A673 (cell line): ENCODE data around the gene CDYL2.

Experiments used
- EZH2 ChIP-seq: fragments of 200-600 bp; sonication (generic); IDR thresholded peaks from 2 replicates; pipeline ENCODE4 v1.6.1; 2017; ENCODE audit warnings: borderline replicate concordance, low read depth, mild to moderate bottlenecking, mixed read lengths, antibody characterized with exemption, low read length; ENCODE audit not compliant: poor library complexity, severe bottlenecking
- TF ChIP-seq, protein P1 (sequence below): fragments of 300-800, 200-600 bp; sonication (generic); conservative IDR thresholded peaks from 2 replicates; pipeline ENCODE4 v1.5.1; 2017; ENCODE audit warnings: low read depth, mild to moderate bottlenecking, antibody characterized with exemption, low read length, moderate library complexity, mixed read lengths

DNA sequence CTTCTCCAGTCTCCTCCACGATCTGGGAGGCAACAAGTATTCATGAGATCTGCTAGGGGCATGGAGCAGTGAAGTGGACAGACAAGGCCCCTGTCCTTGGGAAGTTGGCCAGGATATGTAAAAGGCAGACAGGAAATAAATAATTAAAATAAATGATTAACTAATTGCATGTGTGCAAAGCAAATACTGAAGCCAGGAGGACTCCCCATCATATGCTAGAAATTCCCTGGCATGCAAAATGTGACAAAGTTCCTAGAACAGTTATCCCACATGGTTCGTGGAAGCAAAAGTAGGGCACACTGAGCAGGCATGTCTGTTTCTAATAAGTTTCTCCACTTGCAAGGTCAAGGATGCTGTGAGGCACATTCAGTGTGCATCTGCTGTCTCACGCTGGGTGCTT, 86.8 kb downstream of the CDYL2 start:
- TF ChIP-seq, protein P1, sequence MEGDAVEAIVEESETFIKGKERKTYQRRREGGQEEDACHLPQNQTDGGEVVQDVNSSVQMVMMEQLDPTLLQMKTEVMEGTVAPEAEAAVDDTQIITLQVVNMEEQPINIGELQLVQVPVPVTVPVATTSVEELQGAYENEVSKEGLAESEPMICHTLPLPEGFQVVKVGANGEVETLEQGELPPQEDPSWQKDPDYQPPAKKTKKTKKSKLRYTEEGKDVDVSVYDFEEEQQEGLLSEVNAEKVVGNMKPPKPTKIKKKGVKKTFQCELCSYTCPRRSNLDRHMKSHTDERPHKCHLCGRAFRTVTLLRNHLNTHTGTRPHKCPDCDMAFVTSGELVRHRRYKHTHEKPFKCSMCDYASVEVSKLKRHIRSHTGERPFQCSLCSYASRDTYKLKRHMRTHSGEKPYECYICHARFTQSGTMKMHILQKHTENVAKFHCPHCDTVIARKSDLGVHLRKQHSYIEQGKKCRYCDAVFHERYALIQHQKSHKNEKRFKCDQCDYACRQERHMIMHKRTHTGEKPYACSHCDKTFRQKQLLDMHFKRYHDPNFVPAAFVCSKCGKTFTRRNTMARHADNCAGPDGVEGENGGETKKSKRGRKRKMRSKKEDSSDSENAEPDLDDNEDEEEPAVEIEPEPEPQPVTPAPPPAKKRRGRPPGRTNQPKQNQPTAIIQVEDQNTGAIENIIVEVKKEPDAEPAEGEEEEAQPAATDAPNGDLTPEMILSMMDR, result no peak
- no peak for TF ChIP-seq EZH2
